GDM1 (cell line): ENCODE measurements around the gene GDF7.
"Not testable (repeated sequence)": the region's sequence is repeated elsewhere in the genome, so short reads cannot be mapped to it uniquely, and the experiment has no call there.

Source experiments
- DNase-seq: peaks from one replicate; lab custom pipeline; 2025; lab: John Stamatoyannopoulos, UW

Gene GDF7

GRCh38 chr2:20698916-20699613 is 32.1 kb downstream of the GDF7 start:
- DNase-seq, result no peak

DNA sequence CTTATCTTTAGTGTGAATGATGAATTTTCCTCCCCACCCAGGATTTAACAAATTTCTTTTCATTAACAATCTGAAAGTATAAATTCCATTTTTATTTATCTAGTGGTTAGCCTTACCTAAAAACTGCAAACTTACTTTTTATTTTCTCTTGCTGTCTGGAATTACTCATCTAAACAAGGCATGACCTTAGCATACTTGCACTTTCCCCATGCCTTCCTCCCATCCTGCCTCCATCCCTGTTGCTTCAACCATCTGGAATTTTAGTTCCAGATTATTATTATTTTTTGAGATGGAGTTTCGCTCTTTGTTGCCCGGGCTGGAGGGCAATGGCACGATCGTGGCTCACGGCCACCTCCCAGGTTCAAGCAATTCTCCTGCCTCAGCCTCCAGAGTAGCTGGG is 35.6 kb downstream of the GDF7 start:
- no peak for DNase-seq

GRCh38 chr2:20704886-20705285 is 37.9 kb downstream of the GDF7 start:
- DNase-seq, result no peak

GRCh38 chr2:20706217-20706616 is 39.3 kb downstream of the GDF7 start:
- no peak for DNase-seq

GRCh38 chr2:20706786-20707185 is 39.8 kb downstream of the GDF7 start:
- DNase-seq, result no peak

DNA sequence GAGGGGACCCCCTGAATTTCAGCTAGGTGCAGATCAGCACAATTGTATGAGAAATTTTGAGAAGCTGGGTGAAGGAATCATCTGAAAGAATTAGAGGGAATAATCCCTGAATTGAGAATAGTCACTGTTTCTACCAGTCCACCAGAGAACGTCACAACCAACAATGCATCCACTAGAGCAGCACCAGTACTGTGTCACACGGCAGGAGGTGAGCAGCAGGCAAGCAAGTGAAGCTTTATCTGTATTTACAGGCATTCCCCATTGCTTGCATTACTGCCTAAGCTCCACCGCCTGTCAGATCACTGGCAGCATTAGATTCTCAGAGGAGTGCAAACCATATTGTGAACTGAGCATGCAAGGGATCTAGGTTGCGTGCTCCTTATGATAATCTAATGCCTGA is 40.7 kb downstream of the GDF7 start:
- no peak for DNase-seq

GRCh38 chr2:20711641-20712040 is 44.7 kb downstream of the GDF7 start:
- not testable (repeated sequence) for DNase-seq

- DNase-seq, result not testable (repeated sequence)
These were observed 46.6 kb downstream of the GDF7 start for GRCh38 chr2:20713585-20713984.

- not testable (repeated sequence) for DNase-seq
These were observed 47.5 kb downstream of the GDF7 start for GRCh38 chr2:20714412-20714811.

GRCh38 chr2:20716164-20716563 is 49.2 kb downstream of the GDF7 start:
- DNase-seq, result not testable (repeated sequence)

- DNase-seq, result no peak
These were observed 50.7 kb downstream of the GDF7 start for GRCh38 chr2:20717641-20718040.

DNA sequence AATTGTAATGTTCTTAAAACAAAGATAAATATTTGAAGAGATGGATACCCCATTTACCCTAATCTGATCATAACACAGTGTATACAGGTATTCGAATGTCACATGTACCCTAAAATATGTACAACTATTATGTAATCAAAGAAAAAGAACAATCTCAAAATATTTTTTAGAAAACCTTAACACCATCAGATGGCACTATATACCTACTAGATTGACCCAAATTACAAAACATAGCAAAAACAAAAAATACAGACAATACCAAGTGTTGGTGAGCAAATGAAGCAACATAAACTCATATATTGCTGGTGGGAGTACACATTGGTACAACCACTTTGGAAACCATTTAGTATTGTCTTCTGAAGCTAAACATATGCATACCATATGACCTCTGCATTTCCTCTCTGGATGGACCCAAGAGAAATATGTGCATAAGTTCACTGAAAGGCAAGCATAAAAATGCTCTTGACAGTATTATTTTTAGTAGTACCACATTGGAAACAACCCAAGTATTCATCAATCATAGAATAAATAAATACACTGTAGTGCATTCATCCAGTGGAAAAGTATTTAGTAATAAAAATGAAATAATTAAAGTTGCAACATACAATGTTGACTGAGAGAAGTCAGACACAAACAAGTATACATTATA is 55.8 kb downstream of the GDF7 start:
- no peak for DNase-seq

DNA sequence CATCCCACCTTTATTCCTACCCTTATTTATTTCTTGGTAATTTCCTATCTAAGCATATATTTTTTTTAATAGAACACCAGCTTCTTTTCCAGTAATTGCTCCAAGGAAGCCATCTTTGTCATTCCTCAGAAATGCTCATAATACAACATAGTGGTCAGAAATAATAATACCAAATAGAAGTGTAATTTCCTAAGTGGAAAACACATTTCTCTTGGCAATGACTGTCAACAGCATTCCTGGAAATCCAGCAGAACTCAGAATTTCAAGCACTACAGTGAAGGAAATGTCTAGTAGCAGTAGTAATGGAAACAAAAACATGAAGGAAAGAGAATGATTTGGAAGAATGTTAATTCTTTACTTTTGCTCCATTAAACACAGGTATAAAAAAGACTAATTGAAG is 56.6 kb downstream of the GDF7 start:
- DNase-seq, result no peak

DNA sequence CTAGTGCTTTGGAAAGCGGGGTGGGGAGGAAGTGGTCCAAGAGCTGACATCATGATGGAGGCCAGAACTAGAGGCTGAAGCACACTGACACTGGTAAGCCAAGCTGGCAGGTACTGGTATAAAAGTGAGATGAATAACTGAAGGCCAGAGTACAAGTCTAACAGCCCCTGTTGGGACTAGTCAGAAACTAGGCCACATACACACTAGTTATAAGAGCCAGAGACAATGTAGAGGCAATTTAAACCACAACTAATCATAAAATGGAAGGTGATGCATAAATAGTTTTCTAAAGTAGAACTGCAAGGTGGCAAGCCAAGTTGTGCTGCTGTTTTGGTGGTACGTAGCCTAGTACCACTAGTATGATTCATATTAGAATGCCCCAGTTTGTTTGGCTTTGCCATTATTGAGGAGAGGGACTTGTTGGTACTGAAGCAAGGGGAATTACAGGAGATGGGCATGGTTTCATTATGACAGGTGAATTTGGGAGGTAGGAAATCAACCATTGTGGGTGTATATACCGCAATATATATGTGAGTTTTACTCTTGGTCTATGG is 57.6 kb downstream of the GDF7 start:
- no peak for DNase-seq

DNA sequence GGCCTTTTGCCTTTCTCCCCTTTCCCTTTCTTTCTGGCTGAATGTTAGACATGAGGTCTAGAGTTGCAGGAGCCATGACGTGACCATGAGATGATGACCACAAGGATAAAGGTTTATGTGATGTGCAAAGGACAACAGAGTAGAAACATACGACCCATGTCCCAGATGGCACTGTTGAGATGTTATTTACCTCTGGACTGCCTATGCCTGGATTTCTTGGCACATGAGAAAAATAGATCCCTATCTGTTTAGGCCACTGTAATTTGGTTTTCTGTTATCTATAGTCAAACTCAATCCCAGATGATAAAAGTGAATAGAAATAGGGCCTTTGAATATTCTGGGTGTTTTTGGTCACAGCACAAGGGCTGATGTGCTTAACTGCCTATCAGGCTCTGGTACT is 58.8 kb downstream of the GDF7 start:
- no peak for DNase-seq

- DNase-seq, result no peak
These were observed 60.0 kb downstream of the GDF7 start for GRCh38 chr2:20726913-20727312.

GRCh38 chr2:20728114-20728758 is 61.3 kb downstream of the GDF7 start:
- DNase-seq, result no peak
